MM.1S (cell line): ENCODE data around the gene CREB5.

Source experiments
- DNase-seq: peaks from one replicate; pipeline ENCODE4 v3.0.0-alpha.2; 2015
- H2AFZ ChIP-seq: fragments of 300-600 bp; sonication (generic); 2 replicates; pipeline ENCODE4 v1.6.0; 2016; ENCODE audit warnings: antibody characterized with exemption, low read length
- H3F3A ChIP-seq: fragments of 300-600 bp; sonication (generic); 2 replicates; pipeline ENCODE4 v1.6.1; 2016; ENCODE audit warnings: mild to moderate bottlenecking, antibody characterized with exemption, low read length, moderate library complexity, mixed read lengths; ENCODE audit not compliant: insufficient read depth
- H3K27ac ChIP-seq: fragments of 300-600 bp; sonication (generic); 2 replicates; pipeline ENCODE4 v1.5.1; 2016; ENCODE audit warnings: mild to moderate bottlenecking, low read length
- H3K27me3 ChIP-seq: fragments of 300-600 bp; sonication (generic); replicated peaks from 2 replicates; pipeline ENCODE4 v1.6.0; 2016; ENCODE audit warnings: low read length; ENCODE audit not compliant: insufficient read depth
- H3K36me3 ChIP-seq: fragments of 300-600 bp; sonication (generic); replicated peaks from 2 replicates; pipeline ENCODE4 v1.6.1; 2016; ENCODE audit warnings: mild to moderate bottlenecking, low read length, mixed read lengths; ENCODE audit not compliant: insufficient read depth
- H3K4me1 ChIP-seq: fragments of 300-600 bp; sonication (generic); 2 replicates; pipeline ENCODE4 v1.6.1; 2016; ENCODE audit warnings: low read length, mixed read lengths
- H3K4me2 ChIP-seq: fragments of 300-600 bp; sonication (generic); 2 replicates; pipeline ENCODE4 v1.6.0; 2016; ENCODE audit warnings: low read depth, low read length
- H3K4me3 ChIP-seq: fragments of 300-600 bp; sonication (generic); 2 replicates; pipeline ENCODE4 v1.5.1; 2016; ENCODE audit warnings: low read length, mixed read lengths
- H3K79me2 ChIP-seq: fragments of 300-600 bp; sonication (generic); 2 replicates; pipeline ENCODE4 v1.6.1; 2016; ENCODE audit warnings: mixed run types, low read length, mixed read lengths
- H3K9ac ChIP-seq: fragments of 300-600 bp; sonication (generic); 2 replicates; pipeline ENCODE4 v1.6.1; 2016; ENCODE audit warnings: low read length, mixed read lengths
- H3K9me2 ChIP-seq: fragments of 300-600 bp; sonication (generic); replicated peaks from 2 replicates; pipeline ENCODE4 v1.6.1; 2016; ENCODE audit warnings: mild to moderate bottlenecking, low read length, mixed read lengths; ENCODE audit not compliant: insufficient read depth
- H3K9me3 ChIP-seq: fragments of 300-600 bp; sonication (generic); replicated peaks from 2 replicates; pipeline ENCODE4 v1.6.1; 2016; ENCODE audit warnings: mild to moderate bottlenecking, low read length, mixed read lengths; ENCODE audit not compliant: insufficient read depth
- H4K20me1 ChIP-seq: fragments of 300-600 bp; sonication (generic); 2 replicates; pipeline ENCODE4 v1.6.1; 2016; ENCODE audit warnings: mild to moderate bottlenecking, low read length, moderate library complexity, mixed read lengths; ENCODE audit not compliant: insufficient read depth
- EZH2 ChIP-seq: fragments of 300-600 bp; sonication (generic); optimal IDR thresholded peaks from 2 replicates; pipeline ENCODE3; 2017; ENCODE audit warnings: low read depth, mild to moderate bottlenecking, antibody characterized with exemption, low read length, mixed read lengths
- EZH2phosphoT487 ChIP-seq: fragments of 300-600 bp; sonication (generic); IDR thresholded peaks from 2 replicates; pipeline ENCODE4 v1.6.1; 2018; ENCODE audit warnings: antibody characterized with exemption, low read length
- TF ChIP-seq, protein P1 (sequence below): fragments of 300-600 bp; sonication (generic); IDR thresholded peaks from 2 replicates; pipeline ENCODE4 v1.5.1; 2016; ENCODE audit warnings: antibody characterized with exemption, low read length, mixed read lengths

The CREB5 gene

GRCh38 chr7:28484606-28484935, 72.3 kb downstream of the CREB5 start:
- no peaks in the 10 kb centered on the region for H3K9me2 ChIP-seq
- H3K4me1 ChIP-seq = no peaks in the 10 kb centered on the region
- no peak overlapping the region for H3K4me2 ChIP-seq
- no peak overlapping the region for H3K4me3 ChIP-seq
- TF ChIP-seq, protein P1, sequence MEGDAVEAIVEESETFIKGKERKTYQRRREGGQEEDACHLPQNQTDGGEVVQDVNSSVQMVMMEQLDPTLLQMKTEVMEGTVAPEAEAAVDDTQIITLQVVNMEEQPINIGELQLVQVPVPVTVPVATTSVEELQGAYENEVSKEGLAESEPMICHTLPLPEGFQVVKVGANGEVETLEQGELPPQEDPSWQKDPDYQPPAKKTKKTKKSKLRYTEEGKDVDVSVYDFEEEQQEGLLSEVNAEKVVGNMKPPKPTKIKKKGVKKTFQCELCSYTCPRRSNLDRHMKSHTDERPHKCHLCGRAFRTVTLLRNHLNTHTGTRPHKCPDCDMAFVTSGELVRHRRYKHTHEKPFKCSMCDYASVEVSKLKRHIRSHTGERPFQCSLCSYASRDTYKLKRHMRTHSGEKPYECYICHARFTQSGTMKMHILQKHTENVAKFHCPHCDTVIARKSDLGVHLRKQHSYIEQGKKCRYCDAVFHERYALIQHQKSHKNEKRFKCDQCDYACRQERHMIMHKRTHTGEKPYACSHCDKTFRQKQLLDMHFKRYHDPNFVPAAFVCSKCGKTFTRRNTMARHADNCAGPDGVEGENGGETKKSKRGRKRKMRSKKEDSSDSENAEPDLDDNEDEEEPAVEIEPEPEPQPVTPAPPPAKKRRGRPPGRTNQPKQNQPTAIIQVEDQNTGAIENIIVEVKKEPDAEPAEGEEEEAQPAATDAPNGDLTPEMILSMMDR = no peak
- TF ChIP-seq EZH2 (no peak), EZH2phosphoT487 (no peak)
- no peak for DNase-seq
- no peaks in the 10 kb centered on the region for H3F3A ChIP-seq
- H3K9me3 ChIP-seq = no peaks in the 10 kb centered on the region
- H3K27me3 ChIP-seq = no peaks in the 10 kb centered on the region
- no peak overlapping the region for H3K9ac ChIP-seq
- no peak overlapping the region for H2AFZ ChIP-seq
- no peaks in the 10 kb centered on the region for H3K36me3 ChIP-seq
- no peaks in the 10 kb centered on the region for H4K20me1 ChIP-seq
- no peak overlapping the region for H3K27ac ChIP-seq
- no peaks in the 10 kb centered on the region for H3K79me2 ChIP-seq

GRCh38 chr7:28487487-28487886, 75.2 kb downstream of the CREB5 start:
- Histone ChIP-seq H3K4me2 (no peak overlapping the region), H3K9me2 (no peaks in the 10 kb centered on the region), H3F3A (no peaks in the 10 kb centered on the region), H2AFZ (no peak overlapping the region), H3K4me3 (no peak overlapping the region), H3K4me1 (no peaks in the 10 kb centered on the region), H4K20me1 (no peaks in the 10 kb centered on the region), H3K9ac (no peak overlapping the region), H3K27ac (no peak overlapping the region), H3K9me3 (no peaks in the 10 kb centered on the region), H3K27me3 (no peaks in the 10 kb centered on the region), H3K36me3 (no peaks in the 10 kb centered on the region), H3K79me2 (no peaks in the 10 kb centered on the region)
- TF ChIP-seq, protein P1 = no peak
- no peak for TF ChIP-seq EZH2
- no peak for TF ChIP-seq EZH2phosphoT487
- DNase-seq = no peak

DNA sequence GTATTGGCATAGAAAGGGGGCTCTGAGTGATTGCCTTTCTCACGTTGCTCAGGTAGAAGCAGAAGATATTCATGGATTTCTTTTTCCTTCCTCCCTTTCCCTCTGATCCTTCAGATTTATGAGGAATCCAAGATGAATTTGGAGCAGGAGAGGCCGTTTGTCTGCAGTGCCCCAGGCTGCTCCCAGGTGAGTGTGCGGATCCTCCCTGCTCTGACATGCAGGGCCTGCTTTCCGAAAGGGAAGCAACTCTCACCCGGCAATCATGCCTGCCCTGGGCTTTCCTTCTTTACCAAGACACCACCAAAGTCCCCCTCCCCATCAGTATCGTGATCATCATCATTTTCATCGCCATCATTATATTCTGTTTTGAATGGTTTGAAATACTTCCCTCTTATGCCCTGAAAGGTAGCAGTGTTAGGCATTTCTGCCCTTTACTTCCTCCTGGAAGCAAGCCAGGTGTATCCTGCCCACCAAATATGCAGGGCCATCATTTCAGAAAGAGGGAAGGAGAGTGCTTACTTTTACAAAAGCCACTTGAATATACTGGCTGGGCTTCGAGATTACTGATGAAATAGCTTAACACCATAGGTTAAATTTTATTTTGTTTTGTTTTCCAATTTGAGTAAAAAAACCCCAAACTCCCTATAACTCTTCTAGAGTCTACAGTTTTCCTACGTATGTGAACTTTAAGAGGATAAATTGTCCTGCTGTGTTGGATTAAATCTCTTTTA, 75.9 kb downstream of the CREB5 start:
- no peak for DNase-seq
- H3K4me3 ChIP-seq = no peak overlapping the region

More for the DNA sequence above, 75.9 kb downstream of the CREB5 start:
- H3K4me1 ChIP-seq = no peaks in the 10 kb centered on the region
- H3K9ac ChIP-seq = no peak overlapping the region
- H3K27ac ChIP-seq = no peak overlapping the region
- H3K79me2 ChIP-seq = no peaks in the 10 kb centered on the region
- H3K36me3 ChIP-seq = no peaks in the 10 kb centered on the region
- no peaks in the 10 kb centered on the region for H3K9me2 ChIP-seq
- H3K4me2 ChIP-seq = no peak overlapping the region
- H3K9me3 ChIP-seq = no peaks in the 10 kb centered on the region
- no peak overlapping the region for H2AFZ ChIP-seq
- H3K27me3 ChIP-seq = no peaks in the 10 kb centered on the region
- TF ChIP-seq, protein P1 = no peak
- TF ChIP-seq EZH2 (no peak), EZH2phosphoT487 (no peak)
- no peaks in the 10 kb centered on the region for H4K20me1 ChIP-seq
- no peaks in the 10 kb centered on the region for H3F3A ChIP-seq
